Epithelial cell of proximal tubule (primary cell): ENCODE measurements around the gene PATJ. TPM values are rescaled to one million over a fixed set of nuclear protein-coding genes. Genes with fewer than 3 reads are reported as not detected.
"Not testable (repeated sequence)": the region's sequence is repeated elsewhere in the genome, so short reads cannot be mapped to it uniquely, and the experiment has no call there.

ENCODE experiments used
- DNase-seq: peaks from one replicate; pipeline ENCODE4 v3.0.0-alpha.2; 2011; ENCODE audit warnings: low read depth
- H3K4me3 ChIP-seq: 2 replicates; pipeline ENCODE4 v1.5.1; 2011; ENCODE audit warnings: low read depth, mild to moderate bottlenecking, low read length
- total RNA-seq: library from RNA; depleted of rRNA; stranded (reverse); fragments of >200 nt; gene quantifications from 2 replicates; pipeline ENCODE4 v1.2.3, GENCODE V29; 2015
- TF ChIP-seq, protein P1 (sequence below): conservative IDR thresholded peaks from 2 replicates; pipeline ENCODE4 v1.5.1; 2012; ENCODE audit warnings: low read depth, mild to moderate bottlenecking, low read length

PATJ gene
- total RNA-seq, 1 donor from 2014 or later = 42.1 TPM

DNA sequence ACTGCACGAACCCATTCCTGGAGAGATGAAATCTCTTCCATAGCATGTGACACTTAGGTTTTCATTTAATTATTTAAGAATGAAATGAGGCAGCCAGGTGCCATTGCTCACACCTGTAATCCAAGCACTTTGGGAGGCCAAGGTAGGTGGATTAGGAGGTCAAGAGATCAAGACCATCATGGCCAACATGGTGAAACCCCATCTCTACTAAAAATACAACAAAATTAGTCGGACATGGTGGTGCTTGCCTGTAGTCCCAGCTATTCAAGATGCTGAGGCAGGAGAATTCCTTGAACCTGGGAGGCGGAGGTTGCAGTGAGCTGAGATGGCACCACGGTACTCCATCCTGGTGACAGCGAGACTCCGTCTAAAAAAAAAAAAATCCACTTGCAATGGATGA is 470.1 kb downstream of the PATJ start:
- TF ChIP-seq, protein P1, sequence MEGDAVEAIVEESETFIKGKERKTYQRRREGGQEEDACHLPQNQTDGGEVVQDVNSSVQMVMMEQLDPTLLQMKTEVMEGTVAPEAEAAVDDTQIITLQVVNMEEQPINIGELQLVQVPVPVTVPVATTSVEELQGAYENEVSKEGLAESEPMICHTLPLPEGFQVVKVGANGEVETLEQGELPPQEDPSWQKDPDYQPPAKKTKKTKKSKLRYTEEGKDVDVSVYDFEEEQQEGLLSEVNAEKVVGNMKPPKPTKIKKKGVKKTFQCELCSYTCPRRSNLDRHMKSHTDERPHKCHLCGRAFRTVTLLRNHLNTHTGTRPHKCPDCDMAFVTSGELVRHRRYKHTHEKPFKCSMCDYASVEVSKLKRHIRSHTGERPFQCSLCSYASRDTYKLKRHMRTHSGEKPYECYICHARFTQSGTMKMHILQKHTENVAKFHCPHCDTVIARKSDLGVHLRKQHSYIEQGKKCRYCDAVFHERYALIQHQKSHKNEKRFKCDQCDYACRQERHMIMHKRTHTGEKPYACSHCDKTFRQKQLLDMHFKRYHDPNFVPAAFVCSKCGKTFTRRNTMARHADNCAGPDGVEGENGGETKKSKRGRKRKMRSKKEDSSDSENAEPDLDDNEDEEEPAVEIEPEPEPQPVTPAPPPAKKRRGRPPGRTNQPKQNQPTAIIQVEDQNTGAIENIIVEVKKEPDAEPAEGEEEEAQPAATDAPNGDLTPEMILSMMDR = no peak
- no peak for DNase-seq
- no peak overlapping the region for H3K4me3 ChIP-seq

GRCh38 chr1:62213075-62213914 is 471.0 kb downstream of the PATJ start:
- TF ChIP-seq, protein P1 = no peak
- H3K4me3 ChIP-seq = no peak overlapping the region
- no peak for DNase-seq

- no peak for DNase-seq
- TF ChIP-seq, protein P1 = no peak
- H3K4me3 ChIP-seq = no peak overlapping the region
Observed at GRCh38 chr1:62218604-62219003, 476.3 kb downstream of the PATJ start.

DNA sequence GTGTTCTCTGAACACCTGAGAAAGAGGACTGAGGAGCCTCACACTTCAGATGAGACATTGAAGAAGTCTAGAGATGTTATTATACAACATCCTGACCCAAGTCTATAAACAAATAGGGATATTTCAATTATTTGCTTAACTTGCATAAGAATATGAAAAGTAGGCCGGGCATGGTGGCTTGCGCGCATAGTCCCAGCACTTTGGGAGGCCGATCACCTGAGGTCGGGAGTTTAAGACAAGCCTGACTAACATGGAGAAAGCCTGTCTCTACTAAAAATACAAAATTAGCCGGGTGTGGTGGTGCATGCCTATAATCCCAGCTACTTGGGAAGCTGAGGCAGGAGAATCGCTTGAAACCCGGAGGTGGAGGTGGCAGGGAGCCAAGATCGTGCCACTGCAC is 478.2 kb downstream of the PATJ start:
- H3K4me3 ChIP-seq, DNase-seq: not testable (repeated sequence)

GRCh38 chr1:62221171-62221570 is 478.9 kb downstream of the PATJ start:
- no peak for DNase-seq
- no peak overlapping the region for H3K4me3 ChIP-seq
- TF ChIP-seq, protein P1 = no peak

DNA sequence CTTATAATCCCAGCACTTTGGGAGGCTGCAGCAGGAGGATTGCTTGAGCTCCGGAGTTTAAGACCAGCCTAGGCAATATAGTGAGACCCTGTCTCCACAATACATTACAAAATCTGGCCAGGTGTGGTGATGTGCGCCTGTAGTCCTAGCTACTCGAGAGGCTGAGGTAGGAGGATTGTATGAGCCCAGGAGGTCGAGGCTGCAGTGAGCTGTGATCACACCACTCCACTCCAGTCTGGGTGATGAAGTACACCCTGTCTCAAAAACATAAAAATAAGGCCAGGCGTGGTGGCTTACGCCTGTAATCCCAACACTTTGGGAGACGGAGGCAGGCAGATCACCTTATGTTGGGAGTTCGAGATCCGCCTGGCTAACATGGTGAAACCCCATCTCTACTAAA is 480.0 kb downstream of the PATJ start:
- TF ChIP-seq, protein P1 = no peak
- H3K4me3 ChIP-seq = no peak overlapping the region
- no peak for DNase-seq

GRCh38 chr1:62224182-62224581 is 481.9 kb downstream of the PATJ start:
- no peak for DNase-seq
- H3K4me3 ChIP-seq = no peak overlapping the region
- TF ChIP-seq, protein P1 = no peak
